Activated effector memory CD4-positive, alpha-beta T cell treated with Interleukin-2 at 50 U/mL for 16 hours (primary cell): ENCODE measurements around the gene PRKG1.
"Not testable (repeated sequence)": the region's sequence is repeated elsewhere in the genome, so short reads cannot be mapped to it uniquely, and the experiment has no call there.

Source experiments
- DNase-seq: peaks from one replicate; pipeline ENCODE4 v3.0.0-alpha.2; 2020

The PRKG1 gene

GRCh38 chr10:51178634-51179033, 104.3 kb downstream of the PRKG1 start:
- DNase-seq = no peak

GRCh38 chr10:51180141-51180540, 105.9 kb downstream of the PRKG1 start:
- DNase-seq = no peak

GRCh38 chr10:51183783-51184182, 109.5 kb downstream of the PRKG1 start:
- DNase-seq = no peak

GRCh38 chr10:51186361-51186760, 112.1 kb downstream of the PRKG1 start:
- DNase-seq = no peak

- no peak for DNase-seq
These were observed 113.7 kb downstream of the PRKG1 start for GRCh38 chr10:51188008-51188407.

- DNase-seq = no peak
These were observed 114.6 kb downstream of the PRKG1 start for GRCh38 chr10:51188866-51189265.

- no peak for DNase-seq
These were observed 122.4 kb downstream of the PRKG1 start for GRCh38 chr10:51196508-51197175.

- no peak for DNase-seq
These were observed 123.9 kb downstream of the PRKG1 start for GRCh38 chr10:51198170-51198569.

GRCh38 chr10:51201947-51202346, 127.7 kb downstream of the PRKG1 start:
- DNase-seq = no peak

- DNase-seq = no peak
These were observed 129.1 kb downstream of the PRKG1 start for GRCh38 chr10:51203359-51203758.

GRCh38 chr10:51204066-51204465, 129.8 kb downstream of the PRKG1 start:
- no peak for DNase-seq

GRCh38 chr10:51204701-51205100, 130.4 kb downstream of the PRKG1 start:
- no peak for DNase-seq

GRCh38 chr10:51206500-51206899, 132.2 kb downstream of the PRKG1 start:
- no peak for DNase-seq

- DNase-seq = not testable (repeated sequence)
These were observed 138.7 kb downstream of the PRKG1 start for GRCh38 chr10:51212937-51213336.

GRCh38 chr10:51214207-51215196, 140.2 kb downstream of the PRKG1 start:
- DNase-seq = no peak

GRCh38 chr10:51215951-51216834, 141.9 kb downstream of the PRKG1 start:
- DNase-seq = no peak

- no peak for DNase-seq
These were observed 143.2 kb downstream of the PRKG1 start for GRCh38 chr10:51217505-51217904.

GRCh38 chr10:51224671-51225161, 150.4 kb downstream of the PRKG1 start:
- DNase-seq = no peak

- DNase-seq = no peak
These were observed 153.8 kb downstream of the PRKG1 start for GRCh38 chr10:51227897-51228713.

- DNase-seq = no peak
These were observed 154.4 kb downstream of the PRKG1 start for GRCh38 chr10:51228714-51229100.

- DNase-seq = no peak
These were observed 156.7 kb downstream of the PRKG1 start for GRCh38 chr10:51230887-51231585.
